Keratinocyte (primary cell): ENCODE data around the gene TNFSF18. TPM values are rescaled to one million over a fixed set of nuclear protein-coding genes. Genes with fewer than 3 reads are reported as not detected.

ENCODE experiments used
- DNase-seq: peaks from one replicate; pipeline ENCODE4 v3.0.0-alpha.2; 2011; ENCODE audit warnings: low read depth, missing footprints, low spot score
- FAIRE-seq: peaks from 2 replicates; lab custom pipeline; 2011; peaks lifted over from hg19 to GRCh38; lab: Jason Lieb, UNC
- H2AFZ ChIP-seq: 2 replicates; pipeline ENCODE4 v1.6.0; 2012; ENCODE audit warnings: low read length, control low read depth, inconsistent platforms; ENCODE audit not compliant: control insufficient read depth
- H3K27ac ChIP-seq: 2 replicates; pipeline ENCODE4 v1.5.1; 2011; ENCODE audit warnings: low read length; ENCODE audit not compliant: control insufficient read depth, insufficient read depth
- H3K27me3 ChIP-seq: 3 replicates; pipeline ENCODE4 v1.6.0; 2011; ENCODE audit warnings: low read length; ENCODE audit not compliant: control insufficient read depth, insufficient read depth; ENCODE audit errors: extremely low read depth
- H3K36me3 ChIP-seq, 2 experiments: 2 replicates in 1 of 2; 3 replicates in 1 of 2; pipeline ENCODE4 v1.5.1; 2011; ENCODE audit warnings: low read length in 2 of 2, mild to moderate bottlenecking in 1 of 2; ENCODE audit not compliant: control insufficient read depth in 2 of 2, insufficient read depth in 2 of 2; ENCODE audit errors: extremely low read depth in 1 of 2
- H3K4me1 ChIP-seq: 3 replicates; pipeline ENCODE4 v1.5.1; 2011; ENCODE audit warnings: low read length; ENCODE audit not compliant: control insufficient read depth, insufficient read depth; ENCODE audit errors: extremely low read depth
- H3K4me2 ChIP-seq: 3 replicates; pipeline ENCODE4 v1.6.0; 2011; ENCODE audit warnings: low read depth, low read length; ENCODE audit not compliant: control insufficient read depth, insufficient read depth; ENCODE audit errors: extremely low read depth
- H3K4me3 ChIP-seq, 3 experiments: fragments of 200-600 bp in 1 of 3; sonication (generic) in 1 of 3; 2 replicates in 2 of 3; 3 replicates in 1 of 3; pipeline ENCODE4 v1.5.1; 2011 to 2016; ENCODE audit warnings: low read length in 3 of 3, mild to moderate bottlenecking in 3 of 3, control low read depth in 2 of 3, inconsistent platforms in 1 of 3, low read depth in 1 of 3, mixed read lengths in 1 of 3, mixed run types in 1 of 3, moderate library complexity in 1 of 3; ENCODE audit not compliant: control insufficient read depth in 2 of 3, insufficient read depth in 2 of 3; ENCODE audit errors: extremely low read depth in 1 of 3
- H3K79me2 ChIP-seq: 2 replicates; pipeline ENCODE4 v1.6.0; 2012; ENCODE audit warnings: low read length; ENCODE audit not compliant: control insufficient read depth, insufficient read depth
- H3K9ac ChIP-seq: 3 replicates; pipeline ENCODE4 v1.6.0; 2011; ENCODE audit warnings: low read length; ENCODE audit not compliant: control insufficient read depth, insufficient read depth; ENCODE audit errors: extremely low read depth
- H3K9me1 ChIP-seq: 3 replicates; pipeline ENCODE4 v1.6.0; 2011; ENCODE audit warnings: low read length; ENCODE audit not compliant: control insufficient read depth, insufficient read depth; ENCODE audit errors: extremely low read depth
- H3K9me3 ChIP-seq: 2 replicates; pipeline ENCODE4 v1.5.1; 2012; ENCODE audit warnings: low read depth, low read length; ENCODE audit not compliant: control insufficient read depth
- H4K20me1 ChIP-seq: 3 replicates; pipeline ENCODE4 v1.6.0; 2011; ENCODE audit warnings: low read length; ENCODE audit not compliant: control insufficient read depth, insufficient read depth; ENCODE audit errors: extremely low read depth
- CTCF ChIP-seq, 3 experiments: IDR thresholded peaks in 1 of 3; conservative IDR thresholded peaks in 1 of 3; optimal IDR thresholded peaks in 1 of 3; 2 replicates in 2 of 3; 3 replicates in 1 of 3; pipeline versions ENCODE3 to v1.5.1; 2011; ENCODE audit warnings: low read length in 3 of 3, mild to moderate bottlenecking in 3 of 3, moderate library complexity in 2 of 3, control low read depth in 1 of 3, inconsistent platforms in 1 of 3; ENCODE audit not compliant: insufficient read depth in 2 of 3; ENCODE audit errors: extremely low read depth in 1 of 3
- EZH2 ChIP-seq: IDR thresholded peaks from one replicate; pipeline ENCODE4 v1.6.1; 2012; ENCODE audit warnings: inconsistent platforms, mild to moderate bottlenecking, low read length, moderate library complexity
- dilution Hi-C: fragments of 300-500 bp; cut with MboI; formaldehyde crosslinking; loops from one replicate; pipeline ENCODE4 v1.7.0; 2020; ENCODE audit warnings: low sequenced_read_pairs; ENCODE audit not compliant: extremely low pct_ligation_motif_present
- polyA plus RNA-seq, 5 experiments: library from polyadenylated mRNA; depleted of rRNA in 3 of 5; stranded (reverse) in 3 of 5; stranded (forward) in 1 of 5; unstranded in 1 of 5; fragments of >200 nt; gene quantifications; 1 replicate in 1 of 5; 2 replicates in 3 of 5; 3 replicates in 1 of 5; pipeline versions ENCODE4 v1.2.1 to v1.2.3, GENCODE V29; 2011 to 2012; ENCODE audit warnings: missing spikeins in 2 of 5, low read depth in 1 of 5, low replicate concordance in 1 of 5

Gene TNFSF18
- polyA plus RNA-seq, 1 donor (not counting 4 experiments of a cell fraction or from before 2014, with no cell fraction given): 0.69 TPM

- H3K36me3 ChIP-seq: no peaks in the 10 kb centered on the region
- peaks cover 9% of the 10 kb centered on the region for H3K4me1 ChIP-seq
- H3K9me1 ChIP-seq: no peaks in the 10 kb centered on the region
- H4K20me1 ChIP-seq: no peaks in the 10 kb centered on the region
- no peak for DNase-seq
- H3K4me3 ChIP-seq: no peak overlapping the region
- dilution Hi-C loops: no loop called here
- H3K27ac ChIP-seq: no peak overlapping the region
- TF ChIP-seq EZH2 (no peak), CTCF (optimal IDR thresholded peaks at IDR 0.05 in 1 of 3, IDR thresholded peaks at IDR 0.05 in 1 of 3, conservative IDR thresholded peaks at IDR 0.05 in 1 of 3; ENCODE audit: extremely low read depth in 1 of 3, insufficient read depth in 2 of 3, low read length in 3 of 3) (no peak)
- H3K4me2 ChIP-seq: no peak overlapping the region
- FAIRE-seq: no peak
- no peak overlapping the region for H2AFZ ChIP-seq
- H3K9ac ChIP-seq: no peak overlapping the region
- no peaks in the 10 kb centered on the region for H3K27me3 ChIP-seq
- no peaks in the 10 kb centered on the region for H3K9me3 ChIP-seq
- H3K79me2 ChIP-seq: no peaks in the 10 kb centered on the region
These were observed 43.1 kb upstream of the TNFSF18 start for GRCh38 chr1:173093691-173094445.

GRCh38 chr1:173084292-173084691 lies 33.6 kb upstream of the TNFSF18 start:
- DNase-seq: no peak
- no peak overlapping the region for H3K4me2 ChIP-seq
- no peak overlapping the region for H3K27ac ChIP-seq
- no peaks in the 10 kb centered on the region for H3K79me2 ChIP-seq
- FAIRE-seq: no peak
- H3K9me1 ChIP-seq: no peaks in the 10 kb centered on the region
- H3K9me3 ChIP-seq: no peaks in the 10 kb centered on the region
- H3K4me3 ChIP-seq: no peak overlapping the region
- dilution Hi-C loops: no loop called here
- no peak overlapping the region for H2AFZ ChIP-seq
- H4K20me1 ChIP-seq: no peaks in the 10 kb centered on the region
- no peaks in the 10 kb centered on the region for H3K36me3 ChIP-seq
- no peak for TF ChIP-seq CTCF (optimal IDR thresholded peaks at IDR 0.05 in 1 of 3, IDR thresholded peaks at IDR 0.05 in 1 of 3, conservative IDR thresholded peaks at IDR 0.05 in 1 of 3; ENCODE audit: extremely low read depth in 1 of 3, insufficient read depth in 2 of 3, low read length in 3 of 3)
- TF ChIP-seq EZH2: no peak
- H3K9ac ChIP-seq: no peak overlapping the region
- H3K27me3 ChIP-seq: no peaks in the 10 kb centered on the region
- no peaks in the 10 kb centered on the region for H3K4me1 ChIP-seq
